Measurements from ENCODE around the gene KIRREL1.
A peak's percentile ranks its signal among the peaks of the same experiment; 100 is the strongest.

KIRREL1 gene

GRCh38 chr1:158028969-158029368 is 35.5 kb downstream of the KIRREL1 start:
- Histone ChIP-seq H4K20me1 (ENCODE audit: insufficient read depth, low read length) (peaks cover 4% of the 10 kb centered on the region; the same call in 1 of the 2 replicates), H3K4me3 (ENCODE audit: low read depth in 1 of 2, low read length in 2 of 2) (no peak overlapping the region), H3K79me2 (ENCODE audit: insufficient read depth, low read length) (no peaks in the 10 kb centered on the region), H3K9ac (ENCODE audit: low read depth, low read length) (no peak overlapping the region), H3K27ac (ENCODE audit: low read length) (no peak overlapping the region), H3K4me2 (ENCODE audit: insufficient read depth, low read length) (no peak overlapping the region), H3K9me3 (ENCODE audit: insufficient read depth, low read length, severe bottlenecking) (no peaks in the 10 kb centered on the region), H2AFZ (ENCODE audit: low read depth, low read length) (no peak overlapping the region), H3K27me3 (ENCODE audit: insufficient read depth, low read length, poor library complexity) (no peaks in the 10 kb centered on the region), H3K4me1 (ENCODE audit: insufficient read depth, low read length) (no peaks in the 10 kb centered on the region), H3K36me3 (ENCODE audit: insufficient read depth, low read length) (no peaks in the 10 kb centered on the region)
- ATAC-seq (ENCODE audit: insufficient read depth, low read depth) (0 out of 3 replicates have a peak, but pooled peaks have one; percentile 35), DNase-seq (no peak)
- TF ChIP-seq, protein P1, sequence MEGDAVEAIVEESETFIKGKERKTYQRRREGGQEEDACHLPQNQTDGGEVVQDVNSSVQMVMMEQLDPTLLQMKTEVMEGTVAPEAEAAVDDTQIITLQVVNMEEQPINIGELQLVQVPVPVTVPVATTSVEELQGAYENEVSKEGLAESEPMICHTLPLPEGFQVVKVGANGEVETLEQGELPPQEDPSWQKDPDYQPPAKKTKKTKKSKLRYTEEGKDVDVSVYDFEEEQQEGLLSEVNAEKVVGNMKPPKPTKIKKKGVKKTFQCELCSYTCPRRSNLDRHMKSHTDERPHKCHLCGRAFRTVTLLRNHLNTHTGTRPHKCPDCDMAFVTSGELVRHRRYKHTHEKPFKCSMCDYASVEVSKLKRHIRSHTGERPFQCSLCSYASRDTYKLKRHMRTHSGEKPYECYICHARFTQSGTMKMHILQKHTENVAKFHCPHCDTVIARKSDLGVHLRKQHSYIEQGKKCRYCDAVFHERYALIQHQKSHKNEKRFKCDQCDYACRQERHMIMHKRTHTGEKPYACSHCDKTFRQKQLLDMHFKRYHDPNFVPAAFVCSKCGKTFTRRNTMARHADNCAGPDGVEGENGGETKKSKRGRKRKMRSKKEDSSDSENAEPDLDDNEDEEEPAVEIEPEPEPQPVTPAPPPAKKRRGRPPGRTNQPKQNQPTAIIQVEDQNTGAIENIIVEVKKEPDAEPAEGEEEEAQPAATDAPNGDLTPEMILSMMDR (IDR thresholded peaks at IDR 0.05; ENCODE audit: borderline replicate concordance, extremely low read depth, low read length, poor library complexity, severe bottlenecking), result no peak
- no peak for TF ChIP-seq EZH2 (IDR thresholded peaks at IDR 0.05; ENCODE audit: borderline replicate concordance, low read depth, low read length, severe bottlenecking)

DNA sequence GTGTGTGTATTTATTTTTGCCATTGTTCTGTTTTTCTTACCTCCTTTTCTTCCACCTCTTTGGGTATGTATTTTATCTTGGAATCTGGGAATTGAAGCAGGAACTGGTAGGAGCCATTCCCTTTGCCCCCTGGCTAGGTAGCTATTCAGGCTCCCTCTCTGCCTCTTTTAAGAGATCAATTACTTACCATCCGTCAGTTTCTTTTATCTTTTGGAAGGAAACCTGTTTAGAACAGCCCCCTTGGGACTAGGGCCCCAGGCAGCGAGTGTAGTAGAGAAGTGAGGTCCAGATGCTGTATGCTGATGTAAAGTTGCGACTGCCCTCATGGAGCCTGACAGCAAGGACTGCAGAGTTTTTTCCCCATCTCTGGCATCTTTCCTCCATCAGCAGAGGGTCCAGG is 41.6 kb downstream of the KIRREL1 start:
- Histone ChIP-seq H3K27ac (ENCODE audit: low read length) (no peak overlapping the region), H4K20me1 (ENCODE audit: insufficient read depth, low read length) (peaks cover 15% of the 10 kb centered on the region)
- no peak for DNase-seq

GRCh38 chr1:158035976-158036583 is 42.6 kb downstream of the KIRREL1 start:
- DNase-seq, result peak; percentile 29
- no peak overlapping the region for H3K4me2 ChIP-seq (ENCODE audit: insufficient read depth, low read length)
- H3K9ac ChIP-seq (ENCODE audit: low read depth, low read length), result no peak overlapping the region

More for the DNA sequence above, 41.6 kb downstream of the KIRREL1 start:
- H3K4me1 ChIP-seq (ENCODE audit: insufficient read depth, low read length), result no peaks in the 10 kb centered on the region
- H3K79me2 ChIP-seq (ENCODE audit: insufficient read depth, low read length), result no peaks in the 10 kb centered on the region
- H2AFZ ChIP-seq (ENCODE audit: low read depth, low read length), result no peak overlapping the region
- no peak overlapping the region for H3K9ac ChIP-seq (ENCODE audit: low read depth, low read length)
- no peak overlapping the region for H3K4me2 ChIP-seq (ENCODE audit: insufficient read depth, low read length)
- H3K36me3 ChIP-seq (ENCODE audit: insufficient read depth, low read length), result no peaks in the 10 kb centered on the region
- H3K4me3 ChIP-seq (ENCODE audit: low read depth in 1 of 2, low read length in 2 of 2), result no peak overlapping the region
- H3K27me3 ChIP-seq (ENCODE audit: insufficient read depth, low read length, poor library complexity), result no peaks in the 10 kb centered on the region
- no peak for ATAC-seq (ENCODE audit: insufficient read depth, low read depth)
- H3K9me3 ChIP-seq (ENCODE audit: insufficient read depth, low read length, severe bottlenecking), result no peaks in the 10 kb centered on the region
- TF ChIP-seq, protein P1 (IDR thresholded peaks at IDR 0.05; ENCODE audit: borderline replicate concordance, extremely low read depth, low read length, poor library complexity, severe bottlenecking), result no peak
- TF ChIP-seq EZH2 (IDR thresholded peaks at IDR 0.05; ENCODE audit: borderline replicate concordance, low read depth, low read length, severe bottlenecking), result no peak

More at GRCh38 chr1:158035976-158036583, 42.6 kb downstream of the KIRREL1 start:
- peaks cover 15% of the 10 kb centered on the region for H4K20me1 ChIP-seq (ENCODE audit: insufficient read depth, low read length)
- H3K9me3 ChIP-seq (ENCODE audit: insufficient read depth, low read length, severe bottlenecking), result no peaks in the 10 kb centered on the region
- H3K36me3 ChIP-seq (ENCODE audit: insufficient read depth, low read length), result no peaks in the 10 kb centered on the region
- no peak for TF ChIP-seq EZH2 (IDR thresholded peaks at IDR 0.05; ENCODE audit: borderline replicate concordance, low read depth, low read length, severe bottlenecking)
- TF ChIP-seq, protein P1 (IDR thresholded peaks at IDR 0.05; ENCODE audit: borderline replicate concordance, extremely low read depth, low read length, poor library complexity, severe bottlenecking), result peak; percentile 70
- no peaks in the 10 kb centered on the region for H3K79me2 ChIP-seq (ENCODE audit: insufficient read depth, low read length)
- H2AFZ ChIP-seq (ENCODE audit: low read depth, low read length), result no peak overlapping the region
- no peaks in the 10 kb centered on the region for H3K27me3 ChIP-seq (ENCODE audit: insufficient read depth, low read length, poor library complexity)
- ATAC-seq (ENCODE audit: insufficient read depth, low read depth), result no peak
- H3K4me1 ChIP-seq (ENCODE audit: insufficient read depth, low read length), result no peaks in the 10 kb centered on the region
- H3K27ac ChIP-seq (ENCODE audit: low read length), result no peak overlapping the region
- no peak overlapping the region for H3K4me3 ChIP-seq (ENCODE audit: low read depth in 1 of 2, low read length in 2 of 2)
